ENCODE data around the gene CLEC16A.

DNA sequence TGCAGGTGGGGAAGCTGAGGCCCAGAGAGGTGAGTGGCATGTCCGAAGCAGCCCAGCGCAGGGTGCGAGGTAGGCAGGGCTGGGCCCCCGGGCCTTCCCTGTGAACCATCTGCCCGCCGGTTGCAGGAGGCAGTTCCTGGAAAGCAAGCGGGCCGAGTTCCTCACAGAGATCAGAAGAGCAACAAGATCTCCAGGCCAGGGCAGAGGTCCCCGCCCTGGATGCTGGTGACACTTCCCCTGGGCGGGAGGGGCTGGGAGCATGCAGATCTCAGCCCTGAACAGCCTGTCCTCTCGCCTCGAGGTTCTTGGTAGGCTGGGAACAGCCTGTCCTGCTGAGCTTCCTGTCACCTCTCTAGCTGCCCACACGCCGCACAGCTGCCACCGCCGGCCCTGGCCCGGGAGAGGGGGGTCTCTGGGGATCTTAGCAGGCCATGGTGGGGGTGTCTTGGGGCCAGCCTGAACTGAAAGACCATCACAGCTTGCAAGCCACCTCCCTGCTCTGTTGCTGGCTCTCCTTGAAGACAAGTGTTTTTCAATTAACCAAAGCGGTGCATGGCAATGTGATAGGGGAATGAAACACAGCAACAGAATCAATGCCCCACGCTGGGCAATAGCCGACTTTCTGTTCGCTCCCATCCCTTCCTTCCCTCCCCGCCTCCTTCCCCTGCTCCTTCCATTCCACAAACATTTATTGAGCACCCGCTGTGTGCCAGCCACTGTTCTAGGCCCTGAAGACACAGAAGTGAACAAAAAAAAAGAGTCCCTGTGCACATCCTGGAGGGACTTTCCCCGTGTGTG lies 279.9 kb downstream of the CLEC16A start:
- TF ChIP-seq, protein P1, sequence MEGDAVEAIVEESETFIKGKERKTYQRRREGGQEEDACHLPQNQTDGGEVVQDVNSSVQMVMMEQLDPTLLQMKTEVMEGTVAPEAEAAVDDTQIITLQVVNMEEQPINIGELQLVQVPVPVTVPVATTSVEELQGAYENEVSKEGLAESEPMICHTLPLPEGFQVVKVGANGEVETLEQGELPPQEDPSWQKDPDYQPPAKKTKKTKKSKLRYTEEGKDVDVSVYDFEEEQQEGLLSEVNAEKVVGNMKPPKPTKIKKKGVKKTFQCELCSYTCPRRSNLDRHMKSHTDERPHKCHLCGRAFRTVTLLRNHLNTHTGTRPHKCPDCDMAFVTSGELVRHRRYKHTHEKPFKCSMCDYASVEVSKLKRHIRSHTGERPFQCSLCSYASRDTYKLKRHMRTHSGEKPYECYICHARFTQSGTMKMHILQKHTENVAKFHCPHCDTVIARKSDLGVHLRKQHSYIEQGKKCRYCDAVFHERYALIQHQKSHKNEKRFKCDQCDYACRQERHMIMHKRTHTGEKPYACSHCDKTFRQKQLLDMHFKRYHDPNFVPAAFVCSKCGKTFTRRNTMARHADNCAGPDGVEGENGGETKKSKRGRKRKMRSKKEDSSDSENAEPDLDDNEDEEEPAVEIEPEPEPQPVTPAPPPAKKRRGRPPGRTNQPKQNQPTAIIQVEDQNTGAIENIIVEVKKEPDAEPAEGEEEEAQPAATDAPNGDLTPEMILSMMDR (IDR thresholded peaks at IDR 0.05 in 4 of 5, conservative IDR thresholded peaks at IDR 0.05 in 1 of 5) = no peak
- peak; percentile 34 to 45 for TF ChIP-seq POLR2A (IDR thresholded peaks at IDR 0.05)
